GM10266 (cell line): ENCODE results near the gene BMP8A.
"Not testable (repeated sequence)": the region's sequence is repeated elsewhere in the genome, so short reads cannot be mapped to it uniquely, and the experiment has no call there.

Source experiments
- DNase-seq: peaks from one replicate; pipeline ENCODE4 v3.0.0; 2012; ENCODE audit errors: extremely low spot score
- CTCF ChIP-seq: IDR thresholded peaks from 2 replicates; pipeline ENCODE4 v1.5.1; 2012; ENCODE audit warnings: mild to moderate bottlenecking, low read depth; ENCODE audit not compliant: control insufficient read depth, insufficient read depth; ENCODE audit errors: missing control alignments

Gene BMP8A

DNA sequence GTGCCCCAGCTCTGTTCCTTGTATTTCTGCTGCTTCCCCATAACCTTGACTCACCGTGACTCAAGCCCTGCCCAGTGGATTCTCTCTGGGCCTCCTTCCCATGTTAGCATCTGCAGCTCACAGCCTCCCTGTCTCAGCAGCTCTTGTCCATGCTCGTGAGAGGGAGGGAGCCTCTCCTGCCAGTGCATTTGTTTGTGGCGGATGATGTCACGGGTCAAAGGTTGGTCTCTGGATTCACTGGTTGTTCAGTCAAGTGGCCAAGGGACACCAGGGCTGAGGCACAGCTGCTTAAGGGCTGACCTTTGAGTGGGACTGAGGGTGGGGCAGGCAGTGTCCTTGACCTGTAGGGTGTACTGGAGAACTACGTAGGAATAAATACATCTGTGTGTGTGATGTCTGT, 27.9 kb downstream of the BMP8A start:
- DNase-seq = not testable (repeated sequence)

DNA sequence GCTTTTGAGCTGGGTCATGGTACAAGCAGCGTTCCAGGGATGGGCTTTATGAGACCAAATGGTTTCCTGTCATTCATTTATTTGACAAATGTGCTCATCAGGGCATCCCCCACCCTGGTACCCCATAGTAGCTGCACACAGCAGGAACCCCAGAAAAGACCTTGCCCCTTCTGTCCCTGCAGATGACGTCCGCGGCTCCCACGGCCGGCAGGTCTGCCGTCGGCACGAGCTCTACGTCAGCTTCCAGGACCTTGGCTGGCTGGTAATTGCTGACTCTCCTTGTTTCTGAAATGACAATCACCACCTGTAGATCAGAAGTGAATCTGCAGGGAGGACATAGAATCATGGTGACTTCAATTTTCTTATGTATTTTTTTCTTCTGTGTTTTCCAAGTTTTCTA, 30.8 kb downstream of the BMP8A start:
- DNase-seq = not testable (repeated sequence)

- DNase-seq = no peak
These were observed 31.5 kb downstream of the BMP8A start for GRCh38 chr1:39522661-39523567.

GRCh38 chr1:39524171-39524570, 32.7 kb downstream of the BMP8A start:
- no peak for DNase-seq
- no peak for TF ChIP-seq CTCF

More at GRCh38 chr1:39522661-39523567, 31.5 kb downstream of the BMP8A start:
- no peak for TF ChIP-seq CTCF

GRCh38 chr1:39524591-39525365, 33.3 kb downstream of the BMP8A start:
- TF ChIP-seq CTCF = no peak
- DNase-seq = no peak

DNA sequence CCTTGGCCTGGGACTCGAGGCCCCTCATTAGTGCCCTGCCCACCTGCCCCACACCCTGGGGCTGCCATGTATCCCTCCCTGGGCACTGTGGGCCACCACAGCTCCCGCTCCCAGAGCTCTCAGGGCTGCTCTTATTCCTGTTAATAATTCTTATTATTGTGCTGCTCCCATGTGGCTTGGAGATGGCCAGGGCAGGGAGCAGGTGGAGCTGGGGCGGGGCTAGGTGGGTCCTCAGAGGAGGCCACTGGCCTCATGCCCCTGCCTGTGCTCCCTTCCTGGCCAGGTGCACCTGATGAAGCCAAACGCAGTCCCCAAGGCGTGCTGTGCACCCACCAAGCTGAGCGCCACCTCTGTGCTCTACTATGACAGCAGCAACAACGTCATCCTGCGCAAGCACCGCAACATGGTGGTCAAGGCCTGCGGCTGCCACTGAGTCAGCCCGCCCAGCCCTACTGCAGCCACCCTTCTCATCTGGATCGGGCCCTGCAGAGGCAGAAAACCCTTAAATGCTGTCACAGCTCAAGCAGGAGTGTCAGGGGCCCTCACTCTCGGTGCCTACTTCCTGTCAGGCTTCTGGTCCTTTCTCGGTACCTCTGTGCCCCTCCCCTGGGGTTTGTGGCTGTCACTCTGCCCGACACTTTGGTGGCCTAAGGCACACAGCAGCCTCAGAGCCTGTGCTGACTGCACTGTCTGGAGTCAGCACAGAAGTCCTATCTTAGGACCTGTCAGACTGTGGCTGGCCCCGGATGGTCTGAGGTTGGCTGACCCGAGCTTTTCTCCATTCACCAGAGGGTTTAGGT, 34.1 kb downstream of the BMP8A start:
- peak; percentile 73 for DNase-seq
- no peak for TF ChIP-seq CTCF

GRCh38 chr1:39526466-39527189, 35.2 kb downstream of the BMP8A start:
- DNase-seq = no peak
- TF ChIP-seq CTCF = no peak

GRCh38 chr1:39527190-39527579, 35.7 kb downstream of the BMP8A start:
- DNase-seq = not testable (repeated sequence)
